ENCODE measurements around the gene DCLK1. TPM values are rescaled to one million over a fixed set of nuclear protein-coding genes. Genes with fewer than 3 reads are reported as not detected.

Gene DCLK1
- total and polyA plus RNA-seq, 9 donors = 3.3 to 37.0 (median 20.7) TPM

GRCh38 chr13:35833608-35834275 is 297.4 kb downstream of the DCLK1 start:
- Histone ChIP-seq H3K27me3 (no peaks in the 10 kb centered on the region), H3K27ac (no peak overlapping the region), H3K4me1 (ENCODE audit: insufficient read depth) (no peaks in the 10 kb centered on the region), H3K36me3 (no peaks in the 10 kb centered on the region), H3K9me3 (no peaks in the 10 kb centered on the region), H3K4me3 (no peak overlapping the region)
- intact Hi-C loops (cut with DNase I) = no loop called here
- DNase-seq = no peak
- no peak for TF ChIP-seq CTCF (IDR thresholded peaks at IDR 0.05)
- TF ChIP-seq POLR2A (IDR thresholded peaks at IDR 0.05) = no peak
- no peak for TF ChIP-seq EP300 (IDR thresholded peaks at IDR 0.05)
- WGBS, 3 donors = 84 to 89% (median 88%) methylated on average over 6 of the region's 6 CpGs

GRCh38 chr13:35833031-35833430 is 298.2 kb downstream of the DCLK1 start:
- Histone ChIP-seq H3K4me1 (ENCODE audit: insufficient read depth) (no peaks in the 10 kb centered on the region), H3K4me3 (no peak overlapping the region), H3K9me3 (no peaks in the 10 kb centered on the region), H3K36me3 (no peaks in the 10 kb centered on the region), H3K27ac (no peak overlapping the region), H3K27me3 (no peaks in the 10 kb centered on the region)
- DNase-seq = no peak
- intact Hi-C loops (cut with DNase I) = no loop called here
- no peak for TF ChIP-seq POLR2A (IDR thresholded peaks at IDR 0.05)
- no peak for TF ChIP-seq EP300 (IDR thresholded peaks at IDR 0.05)
- no peak for TF ChIP-seq CTCF (IDR thresholded peaks at IDR 0.05)
- WGBS, 3 donors = 90 to 92% (median 91%) methylated on average over 9 of the region's 9 CpGs

DNA sequence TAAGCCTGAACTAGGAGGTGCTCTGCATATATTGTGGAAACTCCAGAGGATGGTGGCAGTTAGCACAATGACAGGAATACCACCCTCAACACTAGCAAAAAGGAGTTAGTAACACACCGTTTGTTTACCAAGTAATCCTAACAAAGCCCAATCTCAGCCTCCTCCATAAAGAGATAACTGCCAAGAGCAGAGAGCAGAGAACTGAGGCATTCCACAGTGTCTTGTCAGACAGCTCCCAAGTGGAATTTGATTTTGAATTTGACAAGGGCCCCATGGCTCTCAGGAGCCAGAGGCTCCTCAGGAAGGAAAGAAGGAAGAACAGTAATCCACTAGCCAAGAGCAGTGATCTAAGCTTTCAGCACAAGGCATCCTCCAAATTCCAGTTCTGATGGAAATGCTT is 298.6 kb downstream of the DCLK1 start:
- 71 to 84% (median 83%) methylated on average over 1 of the region's 1 CpG for WGBS, 3 donors
- DNase-seq = no peak
- intact Hi-C loops (cut with DNase I) = no loop called here
- Histone ChIP-seq H3K36me3 (no peaks in the 10 kb centered on the region), H3K27ac (no peak overlapping the region), H3K27me3 (no peaks in the 10 kb centered on the region), H3K4me1 (ENCODE audit: insufficient read depth) (no peaks in the 10 kb centered on the region), H3K9me3 (no peaks in the 10 kb centered on the region), H3K4me3 (no peak overlapping the region)
- TF ChIP-seq POLR2A (IDR thresholded peaks at IDR 0.05) (no peak), CTCF (IDR thresholded peaks at IDR 0.05) (no peak), EP300 (IDR thresholded peaks at IDR 0.05) (no peak)

GRCh38 chr13:35830850-35831450 is 300.2 kb downstream of the DCLK1 start:
- no peak overlapping the region for H3K4me3 ChIP-seq
- no peaks in the 10 kb centered on the region for H3K4me1 ChIP-seq (ENCODE audit: insufficient read depth)
- intact Hi-C loops (cut with DNase I) = no loop called here
- H3K27me3 ChIP-seq = no peaks in the 10 kb centered on the region
- H3K27ac ChIP-seq = no peak overlapping the region
- TF ChIP-seq EP300 (IDR thresholded peaks at IDR 0.05) = no peak
- TF ChIP-seq CTCF (IDR thresholded peaks at IDR 0.05) = no peak
- no peak for TF ChIP-seq POLR2A (IDR thresholded peaks at IDR 0.05)
- no peaks in the 10 kb centered on the region for H3K9me3 ChIP-seq
- no peak for DNase-seq
- no peaks in the 10 kb centered on the region for H3K36me3 ChIP-seq
- WGBS, 3 donors = 94 to 97% (median 95%) methylated on average over 2 of the region's 2 CpGs
